NT2/D1 (cell line): Measurements from ENCODE around the gene SEMA4F.
A peak's percentile ranks its signal among the peaks of the same experiment; 100 is the strongest.

Source experiments
- DNase-seq: peaks from one replicate; pipeline ENCODE4 v3.0.0-alpha.2; 2011; ENCODE audit warnings: low read depth, low spot score
- H3K27me3 ChIP-seq: 2 replicates; pipeline ENCODE4 v1.6.0; 2011; ENCODE audit warnings: mild to moderate bottlenecking; ENCODE audit not compliant: insufficient read length, insufficient read depth
- H3K36me3 ChIP-seq: 2 replicates; pipeline ENCODE4 v1.6.1; 2011; ENCODE audit warnings: mild to moderate bottlenecking, low read length, mixed read lengths; ENCODE audit not compliant: insufficient read depth, insufficient read length
- H3K4me1 ChIP-seq: 2 replicates; pipeline ENCODE4 v1.5.1; 2011; ENCODE audit not compliant: insufficient read depth, insufficient read length
- H3K4me3 ChIP-seq: 2 replicates; pipeline ENCODE4 v1.5.1; 2011; ENCODE audit warnings: low read depth; ENCODE audit not compliant: insufficient read length
- H3K9ac ChIP-seq: 2 replicates; pipeline ENCODE4 v1.6.0; 2011; ENCODE audit warnings: low read depth; ENCODE audit not compliant: insufficient read length
- H3K9me3 ChIP-seq: 2 replicates; pipeline ENCODE4 v1.5.1; 2011; ENCODE audit warnings: mild to moderate bottlenecking, low read length; ENCODE audit not compliant: insufficient read depth
- SUZ12 ChIP-seq: IDR thresholded peaks from 2 replicates; pipeline ENCODE4 v1.6.1; 2011; ENCODE audit not compliant: insufficient read length, insufficient read depth; ENCODE audit errors: extremely low read depth
- YY1 ChIP-seq: IDR thresholded peaks from 2 replicates; pipeline ENCODE4 v1.6.1; 2011; ENCODE audit not compliant: insufficient read length, insufficient read depth
- ZNF274 ChIP-seq: IDR thresholded peaks from 2 replicates; pipeline ENCODE4 v1.6.1; 2011; ENCODE audit warnings: mild to moderate bottlenecking, low read depth, low read length

The SEMA4F gene, protein sequence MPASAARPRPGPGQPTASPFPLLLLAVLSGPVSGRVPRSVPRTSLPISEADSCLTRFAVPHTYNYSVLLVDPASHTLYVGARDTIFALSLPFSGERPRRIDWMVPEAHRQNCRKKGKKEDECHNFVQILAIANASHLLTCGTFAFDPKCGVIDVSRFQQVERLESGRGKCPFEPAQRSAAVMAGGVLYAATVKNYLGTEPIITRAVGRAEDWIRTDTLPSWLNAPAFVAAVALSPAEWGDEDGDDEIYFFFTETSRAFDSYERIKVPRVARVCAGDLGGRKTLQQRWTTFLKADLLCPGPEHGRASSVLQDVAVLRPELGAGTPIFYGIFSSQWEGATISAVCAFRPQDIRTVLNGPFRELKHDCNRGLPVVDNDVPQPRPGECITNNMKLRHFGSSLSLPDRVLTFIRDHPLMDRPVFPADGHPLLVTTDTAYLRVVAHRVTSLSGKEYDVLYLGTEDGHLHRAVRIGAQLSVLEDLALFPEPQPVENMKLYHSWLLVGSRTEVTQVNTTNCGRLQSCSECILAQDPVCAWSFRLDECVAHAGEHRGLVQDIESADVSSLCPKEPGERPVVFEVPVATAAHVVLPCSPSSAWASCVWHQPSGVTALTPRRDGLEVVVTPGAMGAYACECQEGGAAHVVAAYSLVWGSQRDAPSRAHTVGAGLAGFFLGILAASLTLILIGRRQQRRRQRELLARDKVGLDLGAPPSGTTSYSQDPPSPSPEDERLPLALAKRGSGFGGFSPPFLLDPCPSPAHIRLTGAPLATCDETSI

DNA sequence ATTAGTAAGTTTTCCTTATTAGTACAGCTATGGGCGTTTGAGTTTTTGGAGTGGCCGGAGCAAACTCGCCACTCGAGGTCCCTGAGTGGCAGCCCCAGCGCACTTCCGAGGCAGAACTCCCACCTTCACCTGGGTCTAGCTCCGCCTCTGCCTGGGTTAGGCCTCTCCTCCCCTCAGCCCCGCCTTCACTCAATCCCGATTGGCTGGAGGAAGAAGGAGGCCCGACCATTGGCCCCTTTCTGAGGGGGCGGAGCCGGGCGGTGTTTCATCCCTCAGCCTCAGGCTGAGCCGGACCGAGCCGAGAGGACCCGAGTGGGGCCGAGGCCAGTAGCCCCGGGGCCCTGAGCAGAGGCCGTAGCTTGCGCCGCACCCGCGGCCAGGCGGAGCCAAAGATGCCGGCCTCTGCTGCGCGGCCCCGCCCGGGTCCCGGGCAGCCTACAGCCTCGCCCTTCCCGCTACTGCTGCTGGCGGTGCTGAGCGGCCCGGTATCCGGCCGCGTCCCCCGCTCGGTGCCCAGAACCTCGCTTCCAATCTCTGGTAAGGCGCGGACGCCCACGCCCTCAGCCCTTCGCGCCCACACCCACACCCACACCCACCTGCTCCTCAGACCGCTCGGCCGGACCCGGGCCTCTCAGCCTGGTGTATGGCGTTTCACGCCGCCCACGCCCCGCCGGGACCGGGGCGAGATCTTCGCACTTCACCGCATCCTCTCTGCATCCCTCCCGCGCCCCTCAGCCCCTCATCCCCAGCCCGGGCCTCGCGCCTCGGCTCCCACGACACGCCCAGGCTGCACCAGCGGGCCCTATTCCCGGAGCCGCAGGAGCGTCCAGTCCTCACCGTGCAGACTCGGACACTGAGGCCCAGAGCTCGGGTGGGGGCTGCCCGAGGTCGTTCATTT is at the start of gene SEMA4F:
Gene SEMA4F, plus strand, starts transcription at position 263 of the 898 bp plus-strand sequence. Its CDS starts 130 bp downstream, at position 393.
- Histone ChIP-seq H3K9me3 (peaks cover 6% of the 10 kb centered on the region), H3K9ac (peak within 1 kb of the TSS; percentile 76), H3K36me3 (no peaks in the 10 kb centered on the region), H3K4me3 (peak within 1 kb of the TSS; percentile 68), H3K4me1 (no peaks in the 10 kb centered on the region), H3K27me3 (peaks cover 17% of the 10 kb centered on the region)
- peak; percentile 96 for DNase-seq
- TF ChIP-seq SUZ12 (no peak), ZNF274 (no peak), YY1 (no peak)

DNA sequence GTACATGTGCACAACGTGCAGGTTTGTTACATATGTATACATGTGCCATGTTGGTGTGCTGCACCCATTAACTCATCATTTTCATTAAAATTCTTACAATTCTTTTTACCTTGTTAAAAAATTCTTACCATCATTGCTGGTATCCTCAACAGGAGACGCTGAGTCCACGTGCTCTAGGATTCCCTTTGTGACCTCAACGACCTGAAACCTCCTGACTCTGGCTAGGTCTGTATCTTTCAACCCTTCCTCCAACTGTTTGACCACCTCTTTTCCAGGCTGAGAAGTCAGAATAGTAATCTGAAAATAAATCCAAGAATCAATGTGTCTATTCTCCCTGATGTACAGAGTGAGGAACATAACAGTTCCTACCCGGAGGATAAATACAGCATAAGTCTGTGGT is 47.1 kb upstream of the SEMA4F start:
- Histone ChIP-seq H3K9me3 (no peaks in the 10 kb centered on the region), H3K36me3 (no peaks in the 10 kb centered on the region), H3K27me3 (no peaks in the 10 kb centered on the region), H3K4me3 (no peak overlapping the region), H3K9ac (no peak overlapping the region), H3K4me1 (no peaks in the 10 kb centered on the region)
- no peak for TF ChIP-seq ZNF274
- DNase-seq: no peak

DNA sequence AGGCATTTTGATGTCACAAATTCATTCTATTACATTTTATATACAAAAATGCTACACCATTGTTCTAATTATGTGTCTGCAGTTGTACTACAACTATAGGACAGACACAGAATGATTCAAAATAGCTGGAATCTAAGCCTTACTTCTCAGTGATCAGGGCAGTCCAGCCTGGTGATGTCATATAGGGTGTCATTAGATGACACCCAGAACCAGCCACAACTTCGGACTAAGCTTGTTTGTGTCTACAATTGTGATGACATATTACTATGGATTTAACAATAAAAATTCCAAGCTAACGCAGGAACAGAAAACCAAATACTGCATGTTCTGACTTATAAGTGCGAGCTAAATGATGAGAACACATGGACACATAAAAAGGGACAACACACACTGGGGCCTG is 36.9 kb upstream of the SEMA4F start:
- no peak for DNase-seq

DNA sequence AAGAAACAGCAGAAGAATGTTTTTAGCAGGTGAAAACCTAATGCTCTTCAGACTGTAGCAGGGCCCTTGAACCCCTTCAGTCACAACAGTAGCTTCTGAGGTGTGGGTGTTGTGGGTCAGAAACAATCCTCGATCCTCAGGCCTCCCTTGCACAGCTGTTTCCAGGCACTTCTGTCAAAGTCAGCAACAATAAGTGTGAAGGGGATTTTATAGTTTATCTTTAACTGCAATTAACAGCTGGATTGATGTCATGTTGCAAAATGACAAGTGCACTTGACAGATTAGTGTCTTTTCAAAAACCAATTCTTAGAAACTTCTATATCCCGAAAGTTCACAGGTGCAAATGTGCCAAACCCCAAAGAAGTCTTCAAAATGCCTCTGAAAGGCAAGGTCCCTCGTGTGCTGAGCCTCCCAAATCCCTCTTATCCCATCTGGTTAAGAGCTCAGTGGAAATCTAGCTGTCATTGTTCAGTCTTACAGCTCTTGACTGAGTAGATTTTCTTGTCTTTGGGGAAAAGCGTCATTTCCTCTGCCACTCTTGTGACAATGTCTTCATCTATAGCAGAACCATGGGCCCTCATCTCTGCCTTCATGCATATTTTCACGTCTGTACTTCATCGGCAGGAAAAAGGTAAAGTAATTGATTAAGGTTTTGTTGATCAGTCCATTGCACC is 35.5 kb upstream of the SEMA4F start:
- DNase-seq: no peak
- Histone ChIP-seq H3K9ac (no peak overlapping the region), H3K4me3 (no peak overlapping the region), H3K4me1 (peaks cover 3% of the 10 kb centered on the region), H3K27me3 (no peaks in the 10 kb centered on the region), H3K9me3 (no peaks in the 10 kb centered on the region), H3K36me3 (no peaks in the 10 kb centered on the region)
- TF ChIP-seq SUZ12 (no peak), YY1 (no peak), ZNF274 (no peak)

More for the DNA sequence above, 36.9 kb upstream of the SEMA4F start:
- Histone ChIP-seq H3K4me1 (peaks cover 3% of the 10 kb centered on the region), H3K9me3 (no peaks in the 10 kb centered on the region), H3K9ac (no peak overlapping the region), H3K27me3 (no peaks in the 10 kb centered on the region), H3K36me3 (no peaks in the 10 kb centered on the region), H3K4me3 (no peak overlapping the region)
- TF ChIP-seq YY1: no peak
- TF ChIP-seq ZNF274: no peak
- TF ChIP-seq SUZ12: no peak

DNA sequence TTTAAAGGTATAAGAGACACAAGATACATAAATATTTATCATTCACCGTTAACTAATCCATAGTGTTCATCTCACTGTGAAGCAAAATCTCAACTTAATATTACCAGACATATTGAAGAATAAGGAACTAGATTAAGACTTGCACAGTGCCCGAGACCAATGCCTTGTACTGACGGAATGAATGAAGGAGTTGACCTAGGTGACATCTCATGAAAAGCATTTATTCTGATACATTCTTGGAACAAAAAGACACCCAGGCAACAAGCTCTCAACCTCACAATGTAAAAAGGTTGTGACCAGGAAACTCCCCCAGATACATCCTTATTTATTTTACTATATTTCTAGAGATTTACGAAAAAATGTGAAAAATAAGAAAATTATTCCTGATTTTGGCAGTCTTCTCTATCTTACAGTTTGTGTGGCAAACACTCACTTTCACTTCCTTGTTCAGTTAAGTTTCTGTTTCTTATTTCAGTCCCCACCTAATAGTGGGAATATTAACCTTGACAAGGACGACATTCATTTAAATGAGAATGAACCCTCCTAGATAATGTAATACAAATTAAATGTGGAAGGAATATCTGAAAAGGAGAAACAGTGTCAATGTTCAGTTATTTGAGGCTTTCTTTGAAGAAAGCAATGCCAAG is 34.3 kb upstream of the SEMA4F start:
- Histone ChIP-seq H3K9me3 (no peaks in the 10 kb centered on the region), H3K4me1 (peaks cover 3% of the 10 kb centered on the region), H3K27me3 (no peaks in the 10 kb centered on the region), H3K4me3 (no peak overlapping the region), H3K36me3 (no peaks in the 10 kb centered on the region), H3K9ac (no peak overlapping the region)
- DNase-seq: no peak
- no peak for TF ChIP-seq ZNF274
- TF ChIP-seq SUZ12: no peak
- TF ChIP-seq YY1: no peak

DNA sequence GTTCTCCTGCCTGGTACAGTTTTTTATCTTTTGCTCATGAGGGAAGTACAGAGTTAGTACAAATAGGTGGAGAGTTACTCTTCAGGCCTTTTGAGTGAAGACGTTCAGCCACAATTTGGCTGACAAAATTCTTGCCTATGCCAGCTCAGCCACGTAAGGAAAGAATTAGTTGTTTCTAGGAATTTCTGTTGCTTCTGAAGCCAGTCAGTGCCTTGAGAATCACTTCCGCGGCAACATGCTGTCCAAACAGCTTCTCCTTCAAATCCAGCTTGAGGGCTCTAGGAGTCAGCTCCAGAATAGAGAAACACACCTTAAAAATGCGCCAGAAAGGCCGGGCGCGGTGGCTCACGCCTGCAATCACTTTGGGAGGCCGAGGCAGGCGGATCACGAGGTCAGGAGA is 33.4 kb upstream of the SEMA4F start:
- no peak for TF ChIP-seq YY1
- TF ChIP-seq ZNF274: no peak
- no peaks in the 10 kb centered on the region for H3K9me3 ChIP-seq

More for the DNA sequence above, 33.4 kb upstream of the SEMA4F start:
- Histone ChIP-seq H3K4me3 (no peak overlapping the region), H3K36me3 (no peaks in the 10 kb centered on the region), H3K9ac (no peak overlapping the region), H3K4me1 (peaks cover 3% of the 10 kb centered on the region), H3K27me3 (no peaks in the 10 kb centered on the region)
- no peak for DNase-seq
